Trophoblast cell (in vitro differentiated cells and primary cell): ENCODE measurements around the gene PCDHB7. TPM values are rescaled to one million over a fixed set of nuclear protein-coding genes. Genes with fewer than 3 reads are reported as not detected.
A peak's percentile ranks its signal among the peaks of the same experiment; 100 is the strongest.
"Not testable (repeated sequence)": the region's sequence is repeated elsewhere in the genome, so short reads cannot be mapped to it uniquely, and the experiment has no call there.

Experiments
- DNase-seq, 2 donors: peaks; one replicate each; pipeline ENCODE4 v3.0.0-alpha.2; 2016
- H2AFZ ChIP-seq: 2 replicates; pipeline ENCODE4 v1.6.1; 2013; ENCODE audit warnings: low read length, moderate library complexity, mild to moderate bottlenecking; ENCODE audit not compliant: insufficient read depth, poor library complexity
- H2AK5ac ChIP-seq: 2 replicates; pipeline ENCODE4 v1.6.1; 2013; ENCODE audit warnings: mild to moderate bottlenecking, low read length
- H2BK120ac ChIP-seq: 2 replicates; pipeline ENCODE4 v1.6.1; 2013; ENCODE audit warnings: low read length, mild to moderate bottlenecking, moderate library complexity; ENCODE audit not compliant: insufficient read depth, poor library complexity
- H2BK12ac ChIP-seq: 2 replicates; pipeline ENCODE4 v1.6.1; 2013; ENCODE audit warnings: mild to moderate bottlenecking, low read length, moderate library complexity
- H2BK5ac ChIP-seq: 2 replicates; pipeline ENCODE4 v1.6.1; 2013; ENCODE audit warnings: low read length, low read depth, moderate library complexity, mild to moderate bottlenecking; ENCODE audit not compliant: poor library complexity
- H3K14ac ChIP-seq: 2 replicates; pipeline ENCODE4 v1.6.1; 2013; ENCODE audit warnings: mild to moderate bottlenecking, low read length
- H3K18ac ChIP-seq: 2 replicates; pipeline ENCODE4 v1.6.1; 2013; ENCODE audit warnings: mild to moderate bottlenecking, low read length
- H3K23ac ChIP-seq: 2 replicates; pipeline ENCODE4 v1.6.1; 2013; ENCODE audit warnings: low read length
- H3K27ac ChIP-seq: 2 replicates; pipeline ENCODE4 v1.5.1; 2013; ENCODE audit warnings: low read depth, mild to moderate bottlenecking, inconsistent platforms, low read length, moderate library complexity
- H3K27me3 ChIP-seq: 2 replicates; pipeline ENCODE4 v1.6.1; 2013; ENCODE audit warnings: inconsistent platforms, mild to moderate bottlenecking, low read length, moderate library complexity; ENCODE audit not compliant: insufficient read depth
- H3K36me3 ChIP-seq, 2 experiments: 1 replicate in 1 of 2; 2 replicates in 1 of 2; pipeline ENCODE4 v1.6.1; 2013; ENCODE audit warnings: low read length in 2 of 2, mild to moderate bottlenecking in 2 of 2, moderate library complexity in 1 of 2; ENCODE audit not compliant: insufficient read depth in 2 of 2, control insufficient read depth in 1 of 2
- H3K4ac ChIP-seq: 2 replicates; pipeline ENCODE4 v1.6.1; 2013; ENCODE audit warnings: low read depth, mild to moderate bottlenecking, low read length, moderate library complexity
- H3K4me1 ChIP-seq, 2 experiments: 1 replicate in 1 of 2; 2 replicates in 1 of 2; pipeline ENCODE4 v1.6.1; 2013; ENCODE audit warnings: low read length in 2 of 2, mild to moderate bottlenecking in 2 of 2, moderate library complexity in 1 of 2; ENCODE audit not compliant: insufficient read depth in 2 of 2, control insufficient read depth in 1 of 2
- H3K4me2 ChIP-seq: 2 replicates; pipeline ENCODE4 v1.6.1; 2013; ENCODE audit warnings: inconsistent platforms, mild to moderate bottlenecking, low read length, moderate library complexity
- H3K4me3 ChIP-seq: 2 replicates; pipeline ENCODE4 v1.5.1; 2013; ENCODE audit warnings: mild to moderate bottlenecking, low read depth, low read length, inconsistent platforms
- H3K79me1 ChIP-seq: one replicate; pipeline ENCODE4 v1.6.1; 2013; ENCODE audit warnings: low read length
- H3K79me2 ChIP-seq: 2 replicates; pipeline ENCODE4 v1.6.1; 2013; ENCODE audit warnings: low read length, mild to moderate bottlenecking; ENCODE audit not compliant: control insufficient read depth, insufficient read depth, poor library complexity
- H3K9ac ChIP-seq: 2 replicates; pipeline ENCODE4 v1.6.1; 2013; ENCODE audit warnings: mild to moderate bottlenecking, low read length
- H3K9me3 ChIP-seq: 2 replicates; pipeline ENCODE4 v1.6.1; 2013; ENCODE audit warnings: low read depth, mild to moderate bottlenecking, control low read depth, inconsistent platforms, low read length; ENCODE audit not compliant: insufficient read depth
- H4K12ac ChIP-seq: 2 replicates; pipeline ENCODE4 v1.6.1; 2013; ENCODE audit warnings: low read depth, mild to moderate bottlenecking, low read length, moderate library complexity
- H4K8ac ChIP-seq: 2 replicates; pipeline ENCODE4 v1.6.1; 2013; ENCODE audit warnings: low read depth, mild to moderate bottlenecking, low read length, moderate library complexity
- H4K91ac ChIP-seq: one replicate; pipeline ENCODE4 v1.6.1; 2013; ENCODE audit warnings: low read depth, mild to moderate bottlenecking, low read length, moderate library complexity
- WGBS: extraction: QIAGEN DNeasy Blood & Tissue Kit; methylation state at CpG from one replicate; pipeline ENCODE4 v1.1.7; 2013; ENCODE audit warnings: missing lambda C conversion rate; ENCODE audit not compliant: insufficient read length, insufficient coverage; ENCODE audit errors: extremely low coverage; 5-methylcytosine and 5-hydroxymethylcytosine counted together
- polyA plus RNA-seq: library from polyadenylated mRNA; stranded (reverse); fragments of 200-250 nt; gene quantifications from 2 replicates; pipeline ENCODE4 v1.2.3, GENCODE V29; 2013

PCDHB7 gene
- 0.31 and 0.40 TPM in 2 replicates for polyA plus RNA-seq

GRCh38 chr5:141172381-141173204 lies at the start of gene PCDHB7:
PCDHB7 (plus strand) TSS chr5:141172644; CDS start chr5:141172836, 192 bp downstream.
- Histone ChIP-seq H3K9me3 (peaks cover 2% of the 10 kb centered on the region), H3K23ac (no peak within 1 kb of the TSS), H3K4me3 (no peak within 1 kb of the TSS), H3K79me1 (no peaks in the 10 kb centered on the region), H2AK5ac (no peak within 1 kb of the TSS), H4K12ac (no peak within 1 kb of the TSS), H3K27ac (no peak within 1 kb of the TSS), H3K9ac (no peak within 1 kb of the TSS), H3K14ac (no peak within 1 kb of the TSS), H2BK120ac (no peak within 1 kb of the TSS), H3K27me3 (no peaks in the 10 kb centered on the region), H4K91ac (no peak within 1 kb of the TSS), H4K8ac (no peak within 1 kb of the TSS), H3K4me2 (no peak within 1 kb of the TSS), H3K36me3 (no peaks in the 10 kb centered on the region), H2AFZ (no peak within 1 kb of the TSS), H3K4me1 (no peaks in the 10 kb centered on the region), H2BK5ac (no peak within 1 kb of the TSS), H3K4ac (no peak within 1 kb of the TSS), H3K18ac (no peak within 1 kb of the TSS), H3K79me2 (no peaks in the 10 kb centered on the region), H2BK12ac (no peak within 1 kb of the TSS)
- peak in 1 of 2 donors; percentile 2 for DNase-seq
- WGBS, result no CpG with 5 or more reads among the region's 20 CpGs

DNA sequence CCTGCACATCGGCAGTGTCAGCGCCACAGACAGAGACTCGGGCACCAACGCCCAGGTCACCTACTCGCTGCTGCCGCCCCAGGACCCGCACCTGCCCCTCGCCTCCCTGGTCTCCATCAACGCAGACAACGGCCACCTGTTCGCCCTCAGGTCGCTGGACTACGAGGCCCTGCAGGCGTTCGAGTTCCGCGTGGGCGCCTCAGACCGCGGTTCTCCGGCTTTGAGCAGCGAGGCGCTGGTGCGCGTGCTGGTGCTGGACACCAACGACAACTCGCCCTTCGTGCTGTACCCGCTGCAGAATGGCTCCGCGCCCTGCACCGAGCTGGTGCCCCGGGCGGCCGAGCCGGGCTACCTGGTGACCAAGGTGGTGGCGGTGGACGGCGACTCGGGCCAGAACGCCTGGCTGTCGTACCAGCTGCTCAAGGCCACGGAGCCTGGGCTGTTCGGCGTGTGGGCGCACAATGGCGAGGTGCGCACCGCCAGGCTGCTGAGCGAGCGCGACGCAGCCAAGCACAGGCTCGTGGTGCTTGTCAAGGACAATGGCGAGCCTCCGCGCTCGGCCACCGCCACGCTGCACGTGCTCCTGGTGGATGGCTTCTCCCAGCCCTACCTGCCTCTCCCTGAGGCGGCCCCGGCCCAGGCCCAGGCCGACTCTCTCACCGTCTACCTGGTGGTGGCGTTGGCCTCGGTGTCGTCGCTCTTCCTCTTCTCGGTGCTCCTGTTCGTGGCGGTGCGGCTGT lies 48.9 kb upstream of the PCDHB7 start:
- not testable (repeated sequence) for H3K79me1 ChIP-seq, H3K27ac ChIP-seq, H3K79me2 ChIP-seq, H3K4me2 ChIP-seq, H3K4me1 ChIP-seq, H2BK12ac ChIP-seq, H3K27me3 ChIP-seq, H3K23ac ChIP-seq, H3K4ac ChIP-seq, H3K36me3 ChIP-seq, H3K9me3 ChIP-seq, H4K8ac ChIP-seq, H2AFZ ChIP-seq, H3K18ac ChIP-seq, H4K12ac ChIP-seq, H2AK5ac ChIP-seq, H3K9ac ChIP-seq, DNase-seq, H2BK120ac ChIP-seq, H3K14ac ChIP-seq, H4K91ac ChIP-seq, H2BK5ac ChIP-seq, H3K4me3 ChIP-seq
- WGBS, result no CpG with 5 or more reads among the region's 73 CpGs

DNA sequence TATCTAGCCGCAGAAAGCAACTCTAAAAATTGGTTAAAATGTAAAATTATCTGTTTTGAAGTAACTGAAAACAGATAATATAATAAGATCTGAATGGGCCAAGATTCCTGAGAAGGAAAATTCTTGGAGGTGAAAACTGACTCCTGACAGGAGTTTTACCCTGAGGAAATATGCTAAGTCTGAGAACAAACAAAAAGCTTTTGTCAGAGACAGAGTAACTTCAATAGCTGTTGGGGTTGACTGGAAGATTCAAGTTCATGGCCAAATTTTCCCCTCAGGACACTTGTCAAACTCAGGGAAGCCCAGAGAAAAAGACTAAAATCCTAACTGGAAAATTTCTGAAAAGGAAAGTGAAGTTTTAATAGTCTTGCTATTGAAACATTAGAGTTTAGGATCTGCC lies 45.1 kb upstream of the PCDHB7 start:
- no peak overlapping the region for H2AK5ac ChIP-seq
- H3K4me3 ChIP-seq, result no peak overlapping the region
- H3K36me3 ChIP-seq, result peaks cover 0 to 1% of the 10 kb centered on the region in 2 experiments
- no CpG with 5 or more reads among the region's 1 CpG for WGBS
- H3K9ac ChIP-seq, result no peak overlapping the region
- no peak overlapping the region for H2BK12ac ChIP-seq
- no peak overlapping the region for H3K23ac ChIP-seq
- no peaks in the 10 kb centered on the region for H3K79me2 ChIP-seq
- no peak overlapping the region for H4K12ac ChIP-seq
- H3K79me1 ChIP-seq, result no peaks in the 10 kb centered on the region
- H3K4me1 ChIP-seq, result no peaks in the 10 kb centered on the region
- no peak overlapping the region for H2AFZ ChIP-seq
- H4K91ac ChIP-seq, result no peak overlapping the region
- H2BK120ac ChIP-seq, result no peak overlapping the region
- no peak overlapping the region for H2BK5ac ChIP-seq
- H4K8ac ChIP-seq, result no peak overlapping the region
- H3K4me2 ChIP-seq, result no peak overlapping the region
- no peaks in the 10 kb centered on the region for H3K27me3 ChIP-seq
- DNase-seq, result no peak
- no peak overlapping the region for H3K4ac ChIP-seq
- H3K14ac ChIP-seq, result no peak overlapping the region
- H3K27ac ChIP-seq, result no peak overlapping the region
- H3K18ac ChIP-seq, result no peak overlapping the region
- H3K9me3 ChIP-seq, result peaks cover 2% of the 10 kb centered on the region

GRCh38 chr5:141135030-141135717 lies 37.3 kb upstream of the PCDHB7 start, which contains the start of gene PCDHB5:
PCDHB5 (plus strand) TSS chr5:141135206; CDS start chr5:141135435, 229 bp downstream.
- WGBS, result no CpG with 5 or more reads among the region's 22 CpGs
- Histone ChIP-seq H3K14ac (no peak within 1 kb of the TSS), H3K4me2 (peak within 1 kb of the TSS; percentile 40), H4K12ac (no peak within 1 kb of the TSS), H3K27ac (no peak within 1 kb of the TSS), H3K23ac (no peak within 1 kb of the TSS), H3K4ac (no peak within 1 kb of the TSS), H2BK5ac (no peak within 1 kb of the TSS), H4K91ac (no peak within 1 kb of the TSS), H3K79me1 (no peaks in the 10 kb centered on the region), H3K4me3 (peak within 1 kb of the TSS; percentile 56), H2AFZ (no peak within 1 kb of the TSS), H3K9me3 (no peaks in the 10 kb centered on the region), H2AK5ac (no peak within 1 kb of the TSS), H3K79me2 (no peaks in the 10 kb centered on the region), H2BK12ac (no peak within 1 kb of the TSS), H4K8ac (no peak within 1 kb of the TSS), H3K9ac (peak within 1 kb of the TSS; percentile 82), H2BK120ac (no peak within 1 kb of the TSS), H3K27me3 (no peaks in the 10 kb centered on the region), H3K36me3 (peaks cover 0 to 1% of the 10 kb centered on the region in 2 experiments), H3K18ac (no peak within 1 kb of the TSS), H3K4me1 (no peaks in the 10 kb centered on the region)
- no peak for DNase-seq
